K562 (cell line): ENCODE data around the gene G6PD.

Source experiments
- CTCF ChIP-seq, 3 experiments: IDR thresholded peaks in 2 of 3; conservative IDR thresholded peaks in 1 of 3; 2 replicates each; pipeline ENCODE4 v1.5.1; 2011 to 2012; ENCODE audit warnings: low read length in 3 of 3, mild to moderate bottlenecking in 3 of 3, control low read depth in 2 of 3, improper control_type of control experiment in 1 of 3, inconsistent platforms in 1 of 3, low read depth in 1 of 3, mixed read lengths in 1 of 3, moderate library complexity in 1 of 3; ENCODE audit not compliant: insufficient read depth in 2 of 3
- MBD2 ChIP-seq: sonication (generic); IDR thresholded peaks from 2 replicates; pipeline ENCODE4 v1.6.1; 2016; ENCODE audit warnings: low read depth, borderline replicate concordance
- PHB2 ChIP-seq: fragments of 450-650 bp; IDR thresholded peaks from 2 replicates; pipeline ENCODE4 v1.6.1; 2017; ENCODE audit warnings: low read depth
- RCOR1 ChIP-seq, 2 experiments: IDR thresholded peaks; 2 replicates each; pipeline ENCODE4 v1.6.1; 2012; ENCODE audit warnings: low read depth in 2 of 2, low read length in 2 of 2, borderline replicate concordance in 1 of 2, improper control_type of control experiment in 1 of 2
- SMARCB1 ChIP-seq: IDR thresholded peaks from 2 replicates; pipeline ENCODE4 v1.6.1; 2011; ENCODE audit warnings: improper control_type of control experiment, low read depth; ENCODE audit not compliant: insufficient read length

- TF ChIP-seq RCOR1 (IDR thresholded peaks at IDR 0.05; ENCODE audit: borderline replicate concordance in 1 of 2, low read depth in 2 of 2, low read length in 2 of 2) (no peak), CTCF (IDR thresholded peaks at IDR 0.05 in 2 of 3, conservative IDR thresholded peaks at IDR 0.05 in 1 of 3; ENCODE audit: insufficient read depth in 2 of 3, low read depth in 1 of 3, low read length in 3 of 3) (no peak), PHB2 (no peak), SMARCB1 (no peak), MBD2 (no peak)
These were observed 17.4 kb downstream of the G6PD start for GRCh38 chrX:154529206-154529612.
